Effector CD8-positive, alpha-beta T cell (primary cell): ENCODE results near the gene RNF123.

Experiments used
- DNase-seq: peaks from one replicate; lab custom pipeline; 2025; lab: John Stamatoyannopoulos, UW

The RNF123 gene

GRCh38 chr3:49658711-49659110 is 30.6 kb upstream of the RNF123 start:
- DNase-seq, result no peak

GRCh38 chr3:49659756-49660155 is 29.6 kb upstream of the RNF123 start:
- no peak for DNase-seq

GRCh38 chr3:49661281-49661680 is 28.1 kb upstream of the RNF123 start:
- DNase-seq, result no peak

GRCh38 chr3:49662021-49662420 is 27.3 kb upstream of the RNF123 start:
- DNase-seq, result no peak

- no peak for DNase-seq
Observed at GRCh38 chr3:49662720-49663413, 26.5 kb upstream of the RNF123 start.

GRCh38 chr3:49663831-49664230 is 25.5 kb upstream of the RNF123 start:
- no peak for DNase-seq

GRCh38 chr3:49664300-49664699 is 25.1 kb upstream of the RNF123 start:
- no peak for DNase-seq

- no peak for DNase-seq
Observed at GRCh38 chr3:49665822-49666519, 23.4 kb upstream of the RNF123 start.

- no peak for DNase-seq
Observed at GRCh38 chr3:49666592-49666991, 22.8 kb upstream of the RNF123 start.

GRCh38 chr3:49667701-49668413 is 21.5 kb upstream of the RNF123 start:
- no peak for DNase-seq

- no peak for DNase-seq
Observed at GRCh38 chr3:49668414-49668797, 21.0 kb upstream of the RNF123 start.

GRCh38 chr3:49668861-49669260 is 20.5 kb upstream of the RNF123 start:
- no peak for DNase-seq

GRCh38 chr3:49669352-49669751 is 20.0 kb upstream of the RNF123 start:
- DNase-seq, result no peak

GRCh38 chr3:49670940-49671290 is 18.4 kb upstream of the RNF123 start:
- DNase-seq, result no peak

GRCh38 chr3:49671291-49672288 is 17.8 kb upstream of the RNF123 start:
- DNase-seq, result no peak

GRCh38 chr3:49673121-49673714 is 16.1 kb upstream of the RNF123 start:
- no peak for DNase-seq

GRCh38 chr3:49673715-49674496 is 15.5 kb upstream of the RNF123 start, which contains the start of gene APEH:
TSS of gene APEH (plus strand) at chr3:49674351. CDS start at chr3:49674402, 51 bp downstream.
- no peak for DNase-seq

- DNase-seq, result no peak
Observed at GRCh38 chr3:49674497-49674983, 14.8 kb upstream of the RNF123 start.

GRCh38 chr3:49675912-49676311 is 13.4 kb upstream of the RNF123 start:
- DNase-seq, result no peak

GRCh38 chr3:49680493-49681231 is 8.7 kb upstream of the RNF123 start:
- DNase-seq, result no peak
